Ureter (tissue), 1 donor: Measurements from ENCODE around the gene CAPN6. TPM values are rescaled to one million over a fixed set of nuclear protein-coding genes. Genes with fewer than 3 reads are reported as not detected.

Experiments used
- DNase-seq: peaks from one replicate; pipeline ENCODE4 v3.0.0-alpha.2; 2020; ENCODE audit warnings: low spot score
- total RNA-seq: library from RNA; stranded (reverse); gene quantifications from one replicate; pipeline ENCODE4 v1.2.4, GENCODE V29; 2023
- donor health status: DM: yes; HTN: yes; CAD: no.

The CAPN6 gene, protein sequence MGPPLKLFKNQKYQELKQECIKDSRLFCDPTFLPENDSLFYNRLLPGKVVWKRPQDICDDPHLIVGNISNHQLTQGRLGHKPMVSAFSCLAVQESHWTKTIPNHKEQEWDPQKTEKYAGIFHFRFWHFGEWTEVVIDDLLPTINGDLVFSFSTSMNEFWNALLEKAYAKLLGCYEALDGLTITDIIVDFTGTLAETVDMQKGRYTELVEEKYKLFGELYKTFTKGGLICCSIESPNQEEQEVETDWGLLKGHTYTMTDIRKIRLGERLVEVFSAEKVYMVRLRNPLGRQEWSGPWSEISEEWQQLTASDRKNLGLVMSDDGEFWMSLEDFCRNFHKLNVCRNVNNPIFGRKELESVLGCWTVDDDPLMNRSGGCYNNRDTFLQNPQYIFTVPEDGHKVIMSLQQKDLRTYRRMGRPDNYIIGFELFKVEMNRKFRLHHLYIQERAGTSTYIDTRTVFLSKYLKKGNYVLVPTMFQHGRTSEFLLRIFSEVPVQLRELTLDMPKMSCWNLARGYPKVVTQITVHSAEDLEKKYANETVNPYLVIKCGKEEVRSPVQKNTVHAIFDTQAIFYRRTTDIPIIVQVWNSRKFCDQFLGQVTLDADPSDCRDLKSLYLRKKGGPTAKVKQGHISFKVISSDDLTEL
- total RNA-seq: 0.47 TPM

DNA sequence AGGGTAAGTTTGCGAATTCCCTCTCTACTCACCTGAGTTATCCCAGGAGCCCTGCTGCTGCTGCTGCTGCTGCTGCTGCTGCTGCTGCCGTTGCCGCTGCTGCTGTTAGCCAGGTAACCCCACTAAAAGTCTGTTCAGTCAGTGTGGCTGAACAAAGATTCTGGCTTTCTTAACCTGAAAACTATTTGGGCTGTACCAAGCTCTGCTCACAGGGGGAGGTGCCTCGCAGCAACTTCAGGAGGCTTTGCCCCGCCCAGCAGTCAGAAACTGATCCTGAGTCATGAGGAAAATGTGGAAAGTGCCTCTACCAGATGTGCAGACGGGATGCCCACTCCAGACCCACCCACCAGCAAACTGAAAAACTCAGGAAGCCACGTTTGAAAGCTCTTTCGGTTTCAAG lies at the start of gene CAPN6:
TSS of gene CAPN6 (minus strand) at position 145 of the 400 bp plus-strand sequence. CDS start 6,547 bp downstream, outside the sequence.
- no peak for DNase-seq

DNA sequence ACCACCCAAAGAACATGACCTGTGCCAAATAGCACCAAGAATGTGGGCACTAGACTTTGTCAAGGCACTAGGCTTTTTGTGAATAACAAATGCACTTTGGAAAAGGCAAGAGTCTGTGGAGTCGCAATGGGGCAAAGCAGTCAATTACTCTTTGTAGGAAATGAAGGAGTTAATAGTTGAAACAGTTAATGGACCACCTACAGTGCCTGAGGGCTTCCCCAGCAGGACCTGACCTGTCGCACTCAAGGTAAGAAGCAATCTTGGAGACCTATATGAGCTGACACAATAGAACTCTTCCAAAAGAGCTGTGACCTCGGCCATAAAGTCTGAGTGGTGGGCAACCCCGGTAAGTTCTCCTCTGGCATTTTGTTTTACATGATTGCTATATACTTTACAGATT lies 49.2 kb upstream of the CAPN6 start:
- no peak for DNase-seq

DNA sequence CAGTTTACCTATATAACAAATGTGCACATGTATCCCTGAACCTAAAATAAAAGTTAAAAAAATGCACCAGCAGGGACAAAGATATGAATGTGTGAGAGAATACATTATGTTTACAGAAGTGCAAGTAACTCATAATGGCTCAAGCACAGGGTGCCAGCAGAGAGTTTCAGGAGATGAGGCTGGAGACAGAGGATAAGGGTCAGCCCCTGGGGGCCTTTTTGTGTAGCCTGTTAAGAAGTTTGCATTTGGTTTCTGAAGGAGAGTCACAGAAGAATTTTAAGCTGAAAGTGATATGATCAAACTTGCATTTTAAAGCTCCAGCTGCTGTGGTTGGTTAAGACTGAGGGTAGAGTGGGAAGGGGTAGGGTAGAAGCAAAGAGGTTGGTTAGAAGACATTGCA lies 48.6 kb upstream of the CAPN6 start:
- no peak for DNase-seq

DNA sequence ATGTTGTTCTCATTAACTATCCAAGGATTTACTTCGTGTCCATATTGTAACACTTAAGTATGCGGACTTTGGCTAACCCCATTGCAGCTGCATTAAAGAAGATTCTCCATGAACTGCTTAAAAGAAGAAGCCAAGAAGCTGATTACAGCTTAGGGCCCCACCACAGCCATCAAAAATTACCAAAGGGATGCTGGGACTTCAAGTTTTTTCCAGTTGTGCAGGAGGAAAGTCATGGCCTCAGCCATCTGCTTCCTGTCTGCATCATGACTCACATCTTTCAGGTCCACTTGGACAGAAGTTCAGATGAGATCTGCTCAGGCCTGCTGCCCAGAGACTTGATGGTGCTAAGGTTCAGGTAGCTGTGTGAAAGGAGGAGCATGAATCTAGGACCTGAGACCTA lies 38.8 kb upstream of the CAPN6 start:
- DNase-seq: no peak

DNA sequence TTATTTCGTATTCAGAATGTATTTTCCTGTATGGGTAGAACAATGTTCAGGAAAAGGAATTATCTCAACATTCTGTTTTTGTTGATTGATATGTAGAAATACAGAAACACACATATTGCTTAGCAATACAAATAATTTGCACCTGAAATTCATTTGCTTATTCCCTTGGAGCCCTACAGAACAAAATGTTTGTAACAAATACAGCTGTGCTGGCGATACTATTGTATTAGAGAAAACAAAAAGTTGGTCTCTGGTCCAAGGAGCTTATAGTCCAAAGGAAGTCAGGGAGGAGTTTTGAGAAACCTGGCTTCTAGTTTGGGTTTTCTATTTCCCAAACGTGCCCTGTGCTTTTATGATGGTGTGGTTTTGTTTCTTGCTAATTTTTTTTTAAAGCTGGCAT lies 37.8 kb upstream of the CAPN6 start:
- no peak for DNase-seq

DNA sequence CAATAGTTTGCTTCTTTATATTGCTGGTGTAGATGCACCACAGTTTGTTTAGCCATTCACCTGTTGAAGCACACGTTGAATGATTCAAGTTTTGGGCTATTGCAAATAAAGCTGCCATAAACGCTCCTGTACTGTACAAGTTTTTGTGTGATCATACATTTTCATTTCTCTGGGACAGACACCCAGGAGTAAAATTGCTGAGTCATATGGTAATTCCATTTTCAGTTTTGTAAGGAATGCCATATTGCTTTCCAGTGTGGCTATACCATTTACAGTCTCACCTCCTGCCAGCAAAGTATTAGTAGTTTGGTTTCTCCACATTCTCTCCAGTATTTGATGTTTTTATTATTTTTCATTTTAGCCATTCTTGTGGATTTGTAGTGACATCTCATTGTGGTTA lies 32.0 kb upstream of the CAPN6 start:
- no peak for DNase-seq

DNA sequence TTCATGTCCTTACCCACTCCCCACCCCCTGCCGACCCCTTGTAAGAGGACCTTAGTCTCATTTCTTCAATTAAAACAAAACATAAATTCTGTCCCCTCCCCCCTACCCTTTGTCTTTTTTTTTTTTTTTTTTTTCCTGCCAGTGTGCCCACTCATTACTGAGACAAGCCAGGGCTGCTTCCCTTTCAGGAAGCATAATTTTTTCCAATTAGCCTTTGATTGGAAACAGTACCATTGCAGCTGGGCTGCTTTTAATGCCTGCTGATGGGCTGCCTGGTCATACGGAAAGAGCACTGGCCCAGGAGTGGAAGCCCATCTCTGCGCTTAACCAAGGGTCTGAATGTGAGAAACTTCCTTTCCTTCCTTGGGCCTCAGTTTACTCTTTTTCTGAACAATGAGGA lies 18.6 kb upstream of the CAPN6 start:
- no peak for DNase-seq

DNA sequence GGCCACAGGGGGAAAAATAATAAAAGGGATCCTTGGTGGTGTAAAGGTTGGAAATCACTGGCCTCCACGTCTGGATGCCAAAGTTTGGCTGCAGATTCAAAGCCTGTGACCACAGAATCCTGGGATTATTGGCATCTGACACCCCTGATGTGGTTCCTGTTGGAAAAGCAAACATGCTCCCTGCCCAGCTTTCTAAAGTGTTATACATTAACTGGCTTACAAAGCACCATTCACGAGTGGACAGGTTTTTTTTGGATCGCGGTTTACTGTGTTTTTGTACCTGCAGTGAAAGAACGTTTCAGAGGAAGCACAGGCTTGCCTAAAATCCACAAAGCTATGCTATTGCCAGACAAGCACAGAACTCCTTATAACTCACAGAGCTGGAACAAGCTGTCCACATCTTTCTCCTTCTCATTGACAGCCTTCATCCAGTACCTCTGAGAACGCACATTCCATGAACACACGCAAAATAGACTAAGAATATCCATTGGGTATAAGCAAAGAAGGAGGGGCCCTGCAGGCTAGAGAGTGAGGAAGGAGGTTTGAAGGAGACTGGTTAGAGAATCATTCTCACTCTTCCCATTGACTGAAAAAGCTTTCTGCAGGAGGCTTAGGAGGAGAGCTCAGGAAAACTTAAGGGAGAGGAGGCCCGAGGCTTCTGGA lies 14.5 kb upstream of the CAPN6 start:
- DNase-seq: no peak

DNA sequence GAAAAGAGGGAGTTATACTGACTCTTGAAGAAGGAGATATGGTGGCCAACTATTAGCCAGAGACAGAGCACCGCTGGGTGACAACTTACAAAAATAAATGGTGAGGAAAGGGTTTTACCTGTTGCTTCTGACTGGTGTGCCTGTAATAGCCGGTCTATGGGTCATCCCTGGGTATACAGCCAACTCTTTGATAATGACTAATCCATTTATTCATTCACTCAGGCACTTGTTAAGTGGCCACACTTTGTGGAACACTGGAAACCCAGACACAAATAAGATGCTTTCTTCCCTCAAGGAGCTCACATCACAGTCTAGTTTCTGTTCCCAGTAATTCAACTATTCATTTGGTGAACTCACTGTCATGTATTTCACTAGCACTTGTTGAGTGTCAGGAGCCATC lies 13.2 kb upstream of the CAPN6 start:
- no peak for DNase-seq

DNA sequence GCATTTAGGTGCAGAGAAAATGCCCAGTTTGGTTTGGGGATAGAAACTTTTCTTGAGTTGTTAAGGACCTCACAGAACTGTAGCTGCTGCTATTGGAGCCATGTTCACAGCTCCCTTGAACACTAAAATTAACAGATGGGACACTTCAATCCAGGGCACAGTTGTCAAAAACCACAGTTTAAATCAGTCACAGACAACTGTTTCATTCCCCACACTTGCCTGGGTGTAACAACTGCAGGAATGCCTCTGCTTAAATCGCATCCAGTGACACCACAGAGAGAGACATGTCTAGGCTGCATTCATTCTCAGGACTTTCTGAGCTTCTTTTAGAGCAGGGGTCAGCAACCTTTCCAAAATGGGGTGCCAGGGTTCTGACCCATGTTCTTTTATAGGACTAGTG lies 12.7 kb upstream of the CAPN6 start:
- DNase-seq: no peak

DNA sequence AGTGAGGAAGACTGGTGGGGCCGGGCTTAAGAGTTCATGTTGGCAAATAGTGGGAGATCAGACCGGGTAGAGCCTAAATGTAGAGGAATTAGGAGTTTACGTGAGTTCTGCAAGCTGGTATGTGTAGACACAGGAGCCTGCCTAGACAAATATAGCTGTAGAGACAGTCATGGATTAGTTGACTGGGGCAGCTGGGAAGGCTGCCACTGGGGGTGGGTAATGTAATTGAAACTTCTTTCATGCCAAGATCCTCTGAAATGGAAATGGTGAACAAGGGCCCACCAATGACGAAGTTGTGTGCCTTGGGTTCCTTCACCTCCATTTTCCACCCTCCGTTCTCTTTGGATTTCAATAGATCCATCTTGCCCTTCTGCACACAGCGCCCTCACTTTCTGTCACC lies 11.9 kb upstream of the CAPN6 start:
- DNase-seq: no peak

DNA sequence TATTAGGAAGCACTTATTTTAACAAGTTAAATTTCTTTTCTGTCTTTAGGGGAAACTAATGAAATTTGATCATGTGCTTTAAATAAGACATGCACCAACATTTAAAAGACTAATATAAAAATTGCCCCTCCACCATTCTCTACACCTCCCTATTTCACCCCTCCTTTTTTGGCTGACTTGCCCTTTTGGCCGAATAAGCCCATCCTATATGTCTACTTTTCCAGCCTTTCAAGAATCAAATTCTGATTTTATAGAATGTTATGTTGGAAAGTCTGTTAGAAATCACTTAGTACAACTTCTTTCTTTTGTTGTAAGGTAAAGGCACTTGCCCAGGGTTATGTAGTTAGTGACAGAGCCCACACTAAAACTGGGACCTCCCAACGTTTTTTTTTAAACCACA lies 1.8 kb downstream of the CAPN6 start:
- DNase-seq: no peak

DNA sequence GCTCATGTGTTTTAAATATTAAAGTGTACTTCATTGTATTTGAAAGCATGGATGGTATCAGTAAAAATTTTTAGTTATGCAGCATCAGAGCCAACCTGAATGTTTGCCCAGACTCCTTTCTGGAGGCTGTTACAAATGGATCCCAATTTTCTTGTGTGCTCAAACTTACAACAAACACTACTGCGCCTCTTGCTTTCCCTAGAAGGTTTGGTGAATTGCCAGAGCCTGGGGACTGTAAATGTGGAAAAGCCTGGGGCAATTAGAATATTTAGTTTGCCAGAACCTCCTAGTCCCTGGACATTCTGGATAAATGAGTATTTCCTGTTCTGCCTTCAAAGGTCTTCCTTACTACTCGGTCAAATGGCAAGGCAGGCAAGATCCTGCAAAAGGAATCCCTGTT lies 4.8 kb downstream of the CAPN6 start:
- no peak for DNase-seq

DNA sequence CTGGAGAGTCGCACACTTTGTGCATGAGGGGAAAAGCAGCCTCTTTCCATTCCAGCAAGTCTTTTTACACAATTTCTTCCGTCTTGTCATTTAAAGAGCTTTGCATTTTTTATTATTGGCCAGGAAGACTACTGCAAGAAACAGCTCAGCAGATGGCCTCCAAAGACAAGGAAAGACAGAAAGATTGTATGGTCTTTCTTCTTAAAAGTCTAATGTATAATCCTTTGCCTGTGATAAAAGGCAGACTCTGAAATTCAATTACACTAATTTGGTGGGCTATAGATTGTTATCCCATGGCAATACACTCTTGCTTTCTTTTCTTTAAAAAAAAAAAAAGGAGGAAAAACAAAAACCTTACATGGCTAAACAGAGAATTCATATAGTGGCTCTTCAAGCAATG lies 5.9 kb downstream of the CAPN6 start:
- no peak for DNase-seq

DNA sequence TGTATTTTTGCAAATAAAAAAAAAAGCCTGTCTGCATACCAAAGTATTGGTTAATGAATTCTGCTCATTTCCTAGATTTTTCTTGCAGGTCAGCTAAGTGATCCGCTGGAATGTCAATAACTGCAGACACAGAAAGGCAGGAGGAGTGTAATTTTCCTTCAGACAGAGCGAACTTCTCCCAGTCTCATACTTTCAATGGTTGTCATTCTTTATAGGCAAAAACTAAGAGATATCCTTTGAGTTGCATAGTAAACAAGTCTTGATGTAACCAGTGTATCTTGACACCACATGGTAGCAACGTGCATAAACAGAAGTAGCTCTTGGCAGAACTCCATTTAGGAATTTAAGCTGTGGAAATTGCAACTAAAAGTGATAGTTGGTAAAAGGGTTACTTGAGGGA lies 8.2 kb downstream of the CAPN6 start:
- no peak for DNase-seq

DNA sequence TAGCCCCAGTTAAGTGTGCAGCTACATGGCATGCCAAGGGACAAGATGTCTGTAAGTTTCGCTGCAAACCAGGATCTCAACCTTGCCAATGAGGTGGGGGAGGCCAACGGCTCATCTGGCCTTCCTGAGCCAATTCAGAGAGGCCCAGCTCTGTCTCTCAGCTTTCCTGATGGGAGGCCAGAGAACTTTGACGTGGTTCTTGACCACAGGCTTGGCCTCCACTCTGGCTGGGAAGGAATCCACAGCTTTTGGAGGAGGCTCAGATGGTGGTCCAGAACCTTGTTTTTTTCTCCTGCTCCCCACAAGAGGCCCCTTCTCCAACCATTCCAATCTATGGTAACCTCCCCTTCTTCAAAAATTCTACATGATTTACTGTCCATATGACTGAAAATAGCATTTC lies 9.8 kb downstream of the CAPN6 start:
- no peak for DNase-seq

DNA sequence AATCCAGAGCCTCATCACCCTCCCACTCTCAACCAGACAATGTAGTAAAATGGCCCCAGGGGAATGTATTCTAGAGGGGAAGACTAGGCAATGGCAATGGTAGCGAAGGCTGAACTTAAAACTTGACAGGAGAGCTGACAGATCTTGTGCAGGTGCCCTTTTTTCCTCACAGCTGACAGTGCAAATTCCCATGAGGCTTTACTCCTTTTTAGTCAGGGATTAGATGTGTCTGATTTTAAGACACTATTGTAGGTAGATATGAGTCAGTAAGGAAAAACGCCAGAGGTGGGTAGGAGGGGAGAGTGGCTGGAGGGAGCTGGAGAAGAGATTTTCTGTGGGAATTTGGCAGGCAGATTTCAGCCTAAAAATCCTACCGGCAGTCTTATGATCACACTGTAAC lies 10.7 kb downstream of the CAPN6 start:
- no peak for DNase-seq

DNA sequence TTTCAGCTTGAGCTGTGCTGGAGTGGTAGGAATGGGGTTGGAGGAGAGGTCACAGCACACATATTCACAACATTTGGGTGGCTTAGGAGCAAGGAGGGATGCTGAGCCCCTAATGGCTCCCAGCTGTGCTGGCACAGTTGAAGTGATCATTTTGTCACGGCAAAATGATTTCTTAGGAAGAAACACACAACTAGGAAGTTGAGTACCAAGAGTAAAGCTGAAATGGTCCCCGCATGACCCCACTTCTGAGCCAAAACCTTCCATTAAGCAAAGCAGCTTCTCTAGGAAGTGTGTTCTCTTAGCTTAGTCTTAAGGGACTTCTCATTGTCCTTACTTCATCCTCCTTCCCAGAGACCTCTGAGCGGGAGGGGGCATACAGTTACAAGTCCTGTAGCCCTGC lies 12.6 kb downstream of the CAPN6 start:
- no peak for DNase-seq

DNA sequence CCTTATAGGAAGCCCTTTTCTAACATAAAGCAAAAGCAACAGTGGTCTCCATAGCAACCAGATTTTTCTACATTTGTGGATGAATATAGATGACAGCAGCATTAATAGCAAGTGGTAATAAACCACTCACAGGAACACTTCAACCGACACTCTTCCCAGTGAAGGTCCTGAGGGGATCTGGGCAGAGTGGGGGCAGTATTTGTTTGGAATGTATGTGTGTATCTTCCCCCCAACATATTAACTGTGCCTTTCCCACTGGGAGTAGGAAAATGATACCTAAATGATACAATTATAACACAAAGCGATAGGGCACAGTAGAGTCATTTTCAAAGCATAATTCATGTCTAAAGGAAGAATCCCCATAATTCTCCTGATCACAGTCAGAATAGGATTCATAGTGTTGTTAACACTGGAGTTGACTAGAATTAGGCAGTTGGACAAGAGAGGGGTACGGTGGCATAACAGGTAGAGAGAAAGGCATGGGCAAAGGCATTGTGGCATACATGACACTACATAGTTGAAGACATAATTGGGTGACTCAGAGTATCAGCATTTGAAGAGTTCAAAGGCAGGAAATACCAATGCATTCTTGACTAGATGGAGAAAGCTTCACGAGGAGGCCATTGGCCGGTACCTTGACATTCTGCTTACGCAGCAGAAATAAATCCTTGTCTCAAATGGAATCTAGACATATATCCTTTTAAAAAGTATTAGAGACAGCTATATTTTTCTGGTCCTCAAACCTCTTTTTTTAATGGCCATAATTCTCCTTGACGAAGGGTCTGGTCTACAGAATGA lies 15.2 kb downstream of the CAPN6 start:
- DNase-seq: no peak

DNA sequence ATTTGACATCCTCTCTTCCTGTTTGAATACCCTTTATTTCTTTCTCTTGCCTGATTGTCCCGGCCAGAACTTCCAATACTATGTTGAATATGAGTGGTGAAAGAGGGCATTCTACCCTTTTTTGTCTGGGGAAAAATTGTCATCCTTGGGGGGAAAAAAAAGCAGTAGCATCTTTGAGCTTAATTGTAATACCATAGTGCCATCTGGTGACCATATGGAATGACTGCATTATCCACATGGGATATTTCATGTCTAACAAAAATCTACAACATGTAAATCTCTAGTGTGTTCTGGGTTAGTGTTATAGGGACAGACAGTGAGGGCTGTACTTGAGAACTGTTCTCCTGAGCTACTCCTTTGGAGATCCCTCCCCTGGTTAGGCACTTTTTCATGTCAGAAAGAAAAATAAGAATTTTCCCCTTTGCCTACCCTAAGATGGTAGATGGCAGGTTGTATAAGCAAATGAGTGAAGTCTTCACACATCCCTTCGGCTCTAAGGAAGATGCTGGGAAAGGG lies 26.0 kb downstream of the CAPN6 start:
- no peak for DNase-seq

DNA sequence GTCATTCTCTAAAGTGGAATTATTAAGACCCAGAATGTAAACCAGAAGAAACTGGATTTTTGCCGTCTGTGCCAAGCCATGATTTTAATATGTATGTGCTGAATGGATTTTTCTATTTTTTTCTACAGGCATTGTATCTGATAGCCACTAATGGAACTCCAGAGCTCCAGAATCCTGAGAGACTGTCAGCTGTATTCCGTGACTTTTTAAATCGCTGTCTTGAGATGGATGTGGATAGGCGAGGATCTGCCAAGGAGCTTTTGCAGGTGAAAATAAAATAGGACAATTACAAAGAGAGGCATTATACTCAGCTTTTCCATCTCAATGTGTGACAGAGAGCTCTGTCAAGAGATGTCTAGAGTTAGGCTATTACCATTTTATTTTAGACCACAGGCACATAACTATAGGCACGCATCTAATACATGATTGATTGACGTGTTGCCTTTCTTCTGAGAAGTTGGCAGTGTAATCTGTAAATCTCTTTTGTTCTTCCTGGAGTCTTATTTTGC lies 53.9 kb downstream of the CAPN6 start:
- DNase-seq: no peak

DNA sequence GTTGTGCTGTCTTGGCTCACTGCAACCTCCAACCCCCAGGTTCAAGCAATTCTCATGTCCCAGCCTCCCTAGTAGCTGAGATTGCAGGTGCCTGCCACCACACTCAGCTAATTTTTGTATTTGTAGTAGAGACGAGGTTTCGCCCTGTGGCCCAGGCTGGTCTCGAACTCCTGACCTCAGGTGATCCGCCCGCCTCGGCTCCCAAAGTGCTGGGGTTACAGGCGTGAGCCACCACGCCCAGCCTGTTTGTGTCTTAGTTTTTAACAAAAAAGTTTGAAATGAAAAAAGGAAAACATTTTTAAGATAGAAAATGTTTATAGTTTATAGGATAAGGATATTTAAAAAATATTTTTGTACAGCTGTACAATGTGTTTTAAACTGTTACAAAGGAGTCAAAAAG lies 62.4 kb downstream of the CAPN6 start:
- DNase-seq: no peak
